ENCODE data around the gene GGN. TPM values are rescaled to one million over a fixed set of nuclear protein-coding genes. Genes with fewer than 3 reads are reported as not detected.

Gene GGN
- total RNA-seq, 4 donors from 2014 or later: 0.82 TPM; not detected in 3

DNA sequence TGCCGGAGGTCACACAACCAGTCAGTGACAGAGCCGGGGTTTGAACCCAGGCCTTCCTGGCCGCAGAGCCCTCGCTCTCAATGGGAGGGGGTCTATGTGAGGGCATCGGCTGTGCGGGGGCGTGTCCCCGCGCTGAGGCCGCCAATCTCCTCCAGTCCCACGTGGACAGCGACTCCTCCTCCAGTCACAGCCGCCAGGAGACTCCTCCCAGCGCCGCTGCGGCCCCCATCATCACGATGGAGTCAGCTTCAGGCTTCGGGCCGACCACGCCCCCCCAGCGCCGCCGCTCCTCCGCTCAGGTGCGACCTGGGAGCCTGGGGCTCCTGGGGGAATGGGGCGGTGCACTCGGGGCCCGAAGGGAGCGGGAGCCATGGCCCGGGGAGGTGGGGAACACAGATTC lies 6.7 kb upstream of the GGN start:
- intact Hi-C loops (cut with DNase I; ENCODE audit: low total_unique reads): no loop called here
- H3K9me3 ChIP-seq: no peaks in the 10 kb centered on the region
- no peak for TF ChIP-seq POLR2A (IDR thresholded peaks at IDR 0.05)
- TF ChIP-seq, protein P1, sequence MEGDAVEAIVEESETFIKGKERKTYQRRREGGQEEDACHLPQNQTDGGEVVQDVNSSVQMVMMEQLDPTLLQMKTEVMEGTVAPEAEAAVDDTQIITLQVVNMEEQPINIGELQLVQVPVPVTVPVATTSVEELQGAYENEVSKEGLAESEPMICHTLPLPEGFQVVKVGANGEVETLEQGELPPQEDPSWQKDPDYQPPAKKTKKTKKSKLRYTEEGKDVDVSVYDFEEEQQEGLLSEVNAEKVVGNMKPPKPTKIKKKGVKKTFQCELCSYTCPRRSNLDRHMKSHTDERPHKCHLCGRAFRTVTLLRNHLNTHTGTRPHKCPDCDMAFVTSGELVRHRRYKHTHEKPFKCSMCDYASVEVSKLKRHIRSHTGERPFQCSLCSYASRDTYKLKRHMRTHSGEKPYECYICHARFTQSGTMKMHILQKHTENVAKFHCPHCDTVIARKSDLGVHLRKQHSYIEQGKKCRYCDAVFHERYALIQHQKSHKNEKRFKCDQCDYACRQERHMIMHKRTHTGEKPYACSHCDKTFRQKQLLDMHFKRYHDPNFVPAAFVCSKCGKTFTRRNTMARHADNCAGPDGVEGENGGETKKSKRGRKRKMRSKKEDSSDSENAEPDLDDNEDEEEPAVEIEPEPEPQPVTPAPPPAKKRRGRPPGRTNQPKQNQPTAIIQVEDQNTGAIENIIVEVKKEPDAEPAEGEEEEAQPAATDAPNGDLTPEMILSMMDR (IDR thresholded peaks at IDR 0.05): no peak
- no peaks in the 10 kb centered on the region for H3K4me1 ChIP-seq
- H3K27me3 ChIP-seq: peaks cover 0 to 12% of the 10 kb centered on the region in 2 donors
- H3K36me3 ChIP-seq: no peaks in the 10 kb centered on the region
- H3K4me3 ChIP-seq: no peak overlapping the region
- no peak overlapping the region for H3K27ac ChIP-seq
- DNase-seq: no peak

DNA sequence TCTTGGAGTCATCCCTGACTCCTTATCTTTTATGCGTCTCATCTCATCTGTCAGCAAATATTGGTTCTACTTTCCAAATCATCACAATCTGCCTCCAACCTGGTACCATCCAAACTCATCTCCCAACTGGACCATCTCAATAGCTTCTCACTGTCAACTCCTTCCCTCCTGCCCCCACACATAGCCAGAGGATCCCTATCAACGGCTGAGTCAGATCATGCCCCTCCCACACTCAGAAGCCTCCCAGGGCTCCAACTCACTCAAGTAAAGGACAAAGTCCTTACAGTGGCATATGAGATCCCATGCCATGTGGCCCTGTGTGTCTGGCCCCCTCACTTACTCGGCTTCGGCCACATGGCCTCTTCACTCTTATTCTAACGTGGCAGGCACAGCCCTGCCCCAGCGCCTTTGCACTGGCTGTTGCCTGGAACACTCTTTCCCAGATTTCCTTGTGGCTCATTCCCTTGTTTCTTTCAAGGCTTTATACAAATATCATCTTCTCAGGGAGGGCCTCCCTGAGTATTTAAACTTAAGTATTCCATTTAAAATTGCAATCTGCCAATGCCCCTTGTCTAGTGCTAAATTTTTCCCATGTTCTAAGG lies 5.0 kb upstream of the GGN start:
- Histone ChIP-seq H3K36me3 (no peaks in the 10 kb centered on the region), H3K4me3 (no peak overlapping the region), H3K27ac (no peak overlapping the region), H3K4me1 (peaks cover 0 to 9% of the 10 kb centered on the region in 2 donors), H3K9me3 (no peaks in the 10 kb centered on the region), H3K27me3 (no peaks in the 10 kb centered on the region)
- intact Hi-C loops (cut with DNase I; ENCODE audit: low total_unique reads): no loop called here
- TF ChIP-seq POLR2A (IDR thresholded peaks at IDR 0.05): no peak
- TF ChIP-seq, protein P1 (IDR thresholded peaks at IDR 0.05): no peak
- no peak for DNase-seq

DNA sequence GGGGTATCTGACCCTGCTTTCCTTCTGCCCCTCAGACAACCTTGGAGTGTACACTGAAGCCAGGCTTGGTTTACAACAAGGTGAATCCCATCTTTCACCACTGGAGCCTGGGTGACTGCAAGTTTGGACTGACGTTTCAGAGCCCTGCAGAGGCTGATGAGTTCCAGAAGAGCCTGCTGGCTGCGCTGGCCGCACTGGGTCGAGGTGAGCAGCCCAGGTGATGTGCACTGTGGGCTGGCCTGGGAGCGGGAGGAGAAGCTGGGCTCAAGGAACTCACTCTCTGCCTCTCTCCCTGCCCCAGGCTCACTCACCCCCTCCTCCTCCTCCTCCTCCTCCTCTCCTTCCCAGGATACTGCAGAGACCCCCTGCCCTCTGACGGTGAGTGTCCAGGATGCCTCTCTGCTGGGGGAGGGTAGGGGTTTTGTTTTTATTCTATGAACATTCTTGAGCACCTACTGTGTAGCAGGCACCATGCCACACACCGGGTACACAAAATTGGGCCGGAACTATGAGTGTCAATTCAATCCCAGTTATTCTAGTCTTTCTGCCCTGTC lies 4.2 kb upstream of the GGN start:
- Histone ChIP-seq H3K36me3 (no peaks in the 10 kb centered on the region), H3K27me3 (no peaks in the 10 kb centered on the region), H3K4me1 (peaks cover 0 to 15% of the 10 kb centered on the region in 2 donors), H3K27ac (no peak overlapping the region), H3K9me3 (no peaks in the 10 kb centered on the region), H3K4me3 (no peak overlapping the region)
- no peak for DNase-seq
- TF ChIP-seq POLR2A (IDR thresholded peaks at IDR 0.05): no peak
- TF ChIP-seq, protein P1 (IDR thresholded peaks at IDR 0.05): no peak
- intact Hi-C loops (cut with DNase I; ENCODE audit: low total_unique reads): no loop called here

DNA sequence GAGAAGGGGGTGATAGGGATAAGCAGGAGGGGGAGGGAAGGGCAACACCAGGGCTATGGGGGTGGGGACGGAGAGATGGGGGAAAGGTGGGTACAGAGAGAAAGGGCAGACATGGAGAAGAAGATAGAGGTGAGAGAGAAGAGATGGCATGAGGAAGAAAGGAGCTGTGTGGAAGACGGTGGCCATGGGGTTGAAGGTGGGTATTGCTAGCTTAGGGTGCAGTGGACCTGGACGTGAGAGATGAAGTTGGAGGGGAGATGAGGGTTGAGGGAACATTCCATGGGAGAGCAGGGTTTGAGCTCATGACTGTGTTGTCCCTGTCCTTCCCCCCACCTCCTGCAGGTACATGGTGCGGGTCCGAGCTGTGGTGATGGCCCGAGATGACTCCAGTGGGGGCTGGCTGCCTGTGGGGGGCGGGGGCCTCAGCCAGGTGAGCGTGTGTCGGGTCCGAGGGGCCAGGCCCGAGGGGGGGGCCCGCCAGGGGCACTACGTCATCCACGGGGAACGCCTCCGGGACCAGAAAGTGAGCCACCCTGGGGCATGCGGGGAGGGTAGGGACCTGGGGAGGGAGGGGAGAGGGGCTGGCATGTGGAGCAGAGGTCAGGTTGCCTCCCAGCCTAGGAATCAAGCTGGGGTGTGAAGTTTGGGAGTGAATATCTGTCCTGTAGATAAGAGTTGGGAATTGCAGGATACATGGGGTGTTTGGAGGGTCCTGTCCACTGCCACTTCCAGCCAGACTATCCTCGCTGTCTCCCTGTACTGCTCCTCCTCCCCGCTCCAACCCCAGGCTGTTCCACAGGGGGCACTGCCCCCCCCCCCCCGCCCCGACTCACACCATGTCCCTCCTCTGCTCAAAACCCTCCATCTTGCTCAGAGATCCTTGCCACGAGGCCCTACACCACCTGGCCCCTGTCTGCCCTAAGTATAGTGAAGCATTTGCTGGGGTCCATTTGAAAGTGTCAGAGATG lies 2.4 kb upstream of the GGN start:
- H3K4me3 ChIP-seq: no peak overlapping the region
- TF ChIP-seq POLR2A (IDR thresholded peaks at IDR 0.05): no peak
- TF ChIP-seq, protein P1 (IDR thresholded peaks at IDR 0.05): no peak
- no peaks in the 10 kb centered on the region for H3K36me3 ChIP-seq
- H3K4me1 ChIP-seq: peaks cover 0 to 19% of the 10 kb centered on the region in 2 donors
- intact Hi-C loops (cut with DNase I; ENCODE audit: low total_unique reads): no loop called here
- H3K9me3 ChIP-seq: no peaks in the 10 kb centered on the region
- DNase-seq: no peak
- no peaks in the 10 kb centered on the region for H3K27me3 ChIP-seq
- H3K27ac ChIP-seq: no peak overlapping the region
